ENCODE measurements around the gene BACE2. TPM values are rescaled to one million over a fixed set of nuclear protein-coding genes. Genes with fewer than 3 reads are reported as not detected.
"Not testable (repeated sequence)": the region's sequence is repeated elsewhere in the genome, so short reads cannot be mapped to it uniquely, and the experiment has no call there.

Gene BACE2
- total RNA-seq, 4 donors from 2014 or later: 30.5 to 43.3 (median 36.6) TPM

- TF ChIP-seq, protein P1, sequence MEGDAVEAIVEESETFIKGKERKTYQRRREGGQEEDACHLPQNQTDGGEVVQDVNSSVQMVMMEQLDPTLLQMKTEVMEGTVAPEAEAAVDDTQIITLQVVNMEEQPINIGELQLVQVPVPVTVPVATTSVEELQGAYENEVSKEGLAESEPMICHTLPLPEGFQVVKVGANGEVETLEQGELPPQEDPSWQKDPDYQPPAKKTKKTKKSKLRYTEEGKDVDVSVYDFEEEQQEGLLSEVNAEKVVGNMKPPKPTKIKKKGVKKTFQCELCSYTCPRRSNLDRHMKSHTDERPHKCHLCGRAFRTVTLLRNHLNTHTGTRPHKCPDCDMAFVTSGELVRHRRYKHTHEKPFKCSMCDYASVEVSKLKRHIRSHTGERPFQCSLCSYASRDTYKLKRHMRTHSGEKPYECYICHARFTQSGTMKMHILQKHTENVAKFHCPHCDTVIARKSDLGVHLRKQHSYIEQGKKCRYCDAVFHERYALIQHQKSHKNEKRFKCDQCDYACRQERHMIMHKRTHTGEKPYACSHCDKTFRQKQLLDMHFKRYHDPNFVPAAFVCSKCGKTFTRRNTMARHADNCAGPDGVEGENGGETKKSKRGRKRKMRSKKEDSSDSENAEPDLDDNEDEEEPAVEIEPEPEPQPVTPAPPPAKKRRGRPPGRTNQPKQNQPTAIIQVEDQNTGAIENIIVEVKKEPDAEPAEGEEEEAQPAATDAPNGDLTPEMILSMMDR (IDR thresholded peaks at IDR 0.05): no peak
- TF ChIP-seq POLR2A (IDR thresholded peaks at IDR 0.05): no peak
- Histone ChIP-seq H3K27me3 (no peaks in the 10 kb centered on the region), H3K4me1 (peaks cover 0 to 7% (median 0%) of the 10 kb centered on the region in 4 donors), H3K27ac (no peak overlapping the region), H3K4me3 (no peak overlapping the region), H3K36me3 (no peaks in the 10 kb centered on the region), H3K9me3 (no peaks in the 10 kb centered on the region)
- DNase-seq: no peak
Measured at GRCh38 chr21:41294548-41295231, 126.7 kb downstream of the BACE2 start.

DNA sequence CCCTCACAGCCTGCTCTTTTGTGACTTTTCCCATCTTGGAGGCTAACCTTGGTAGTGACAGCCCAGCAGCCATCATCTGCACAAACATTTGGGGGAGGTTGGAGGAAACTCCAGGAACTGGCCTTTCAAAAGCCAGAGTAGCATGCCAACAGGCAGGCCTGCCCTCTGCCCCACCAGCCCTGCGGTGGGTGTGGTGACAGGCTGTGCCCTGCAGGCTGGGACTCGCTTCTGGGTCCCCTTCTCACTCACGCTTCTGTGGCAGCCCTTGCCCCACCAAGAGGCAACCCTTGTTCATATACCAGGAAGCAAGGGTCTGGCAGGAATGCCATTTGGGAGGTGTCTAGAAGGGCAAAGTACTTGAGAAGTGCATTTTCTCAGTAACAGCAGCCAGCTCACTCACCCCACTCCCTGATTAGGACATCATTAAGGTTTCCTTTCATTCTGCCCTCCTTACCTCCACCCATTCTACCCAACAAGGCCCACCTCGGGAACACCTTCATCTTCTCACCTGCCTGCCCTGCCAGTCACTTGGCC is 127.8 kb downstream of the BACE2 start:
- no peaks in the 10 kb centered on the region for H3K9me3 ChIP-seq
- DNase-seq: peak in 1 of 3 donors; percentile 66
- no peaks in the 10 kb centered on the region for H3K27me3 ChIP-seq
- no peak for TF ChIP-seq POLR2A (IDR thresholded peaks at IDR 0.05)
- TF ChIP-seq, protein P1 (IDR thresholded peaks at IDR 0.05): peak in 3 of 6 experiments; percentile 17 to 29 (median 23)
- H3K4me1 ChIP-seq: peaks cover 0 to 7% (median 0%) of the 10 kb centered on the region in 4 donors
- no peak overlapping the region for H3K4me3 ChIP-seq
- no peaks in the 10 kb centered on the region for H3K36me3 ChIP-seq
- H3K27ac ChIP-seq: no peak overlapping the region

DNA sequence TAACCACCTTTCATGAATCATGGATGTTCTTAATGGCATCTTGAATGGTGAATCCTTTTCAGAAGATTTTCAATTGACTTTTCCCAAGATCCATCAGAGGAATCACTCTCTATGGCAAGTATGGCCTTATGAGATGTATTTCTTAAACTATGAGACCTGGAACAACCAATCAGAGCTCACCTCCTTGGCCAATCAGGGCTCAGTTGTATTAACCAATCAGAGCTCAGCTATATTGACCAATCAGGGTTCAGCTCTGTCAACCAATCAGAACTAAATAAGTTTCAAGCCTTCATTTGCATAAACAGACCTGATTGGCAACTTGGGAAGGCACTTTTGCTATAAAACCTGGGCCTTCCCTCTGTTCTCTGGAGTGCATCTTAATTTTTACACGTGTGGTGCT is 135.0 kb downstream of the BACE2 start:
- Histone ChIP-seq H3K4me1 (peaks cover 0 to 6% (median 0%) of the 10 kb centered on the region in 4 donors), H3K27ac (no peak overlapping the region), H3K27me3 (no peaks in the 10 kb centered on the region), H3K9me3 (peaks cover 0 to 3% (median 0%) of the 10 kb centered on the region in 4 donors), H3K36me3 (no peaks in the 10 kb centered on the region), H3K4me3 (no peak overlapping the region)
- no peak for TF ChIP-seq POLR2A (IDR thresholded peaks at IDR 0.05)
- TF ChIP-seq, protein P1 (IDR thresholded peaks at IDR 0.05): no peak
- no peak for DNase-seq

GRCh38 chr21:41304068-41304720 is 136.2 kb downstream of the BACE2 start:
- Histone ChIP-seq H3K27ac (no peak overlapping the region), H3K36me3 (no peaks in the 10 kb centered on the region), H3K27me3 (no peaks in the 10 kb centered on the region), H3K4me3 (no peak overlapping the region), H3K4me1 (peaks cover 0 to 6% (median 0%) of the 10 kb centered on the region in 4 donors), H3K9me3 (peaks cover 0 to 3% (median 0%) of the 10 kb centered on the region in 4 donors)
- TF ChIP-seq POLR2A (IDR thresholded peaks at IDR 0.05): no peak
- TF ChIP-seq, protein P1 (IDR thresholded peaks at IDR 0.05): no peak
- no peak for DNase-seq

DNA sequence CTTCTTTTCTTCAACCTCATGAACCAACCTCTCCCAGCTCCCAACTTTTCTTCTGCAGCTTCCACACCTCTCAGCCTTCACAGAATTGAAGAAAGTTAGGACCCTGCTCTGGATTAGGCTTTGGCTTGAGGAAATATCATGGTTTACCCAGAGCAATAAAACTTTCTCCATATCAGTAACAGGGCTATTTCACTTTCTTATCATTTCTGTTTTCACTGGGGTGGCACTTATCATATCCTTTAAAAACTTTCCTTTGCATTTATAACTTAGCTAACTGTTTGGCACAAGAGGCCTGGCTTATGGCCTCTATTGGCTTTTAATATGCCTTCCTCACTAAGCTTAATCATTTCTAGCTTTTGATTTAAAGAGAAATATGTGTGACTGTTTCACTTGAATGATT is 139.3 kb downstream of the BACE2 start:
- Histone ChIP-seq H3K4me1 (peaks cover 0 to 6% (median 0%) of the 10 kb centered on the region in 4 donors), H3K27ac (no peak overlapping the region), H3K9me3 (peaks cover 0 to 3% (median 0%) of the 10 kb centered on the region in 4 donors), H3K4me3 (no peak overlapping the region), H3K27me3 (no peaks in the 10 kb centered on the region), H3K36me3 (no peaks in the 10 kb centered on the region)
- TF ChIP-seq, protein P1 (IDR thresholded peaks at IDR 0.05): no peak
- no peak for TF ChIP-seq POLR2A (IDR thresholded peaks at IDR 0.05)
- DNase-seq: no peak

- DNase-seq, H3K36me3 ChIP-seq, H3K27me3 ChIP-seq, H3K4me1 ChIP-seq, H3K9me3 ChIP-seq, H3K4me3 ChIP-seq, H3K27ac ChIP-seq: not testable (repeated sequence)
Measured at GRCh38 chr21:41313285-41314164, 145.6 kb downstream of the BACE2 start.
